ENCODE data around the gene OBSCN. TPM values are rescaled to one million over a fixed set of nuclear protein-coding genes. Genes with fewer than 3 reads are reported as not detected.

The OBSCN gene
- total RNA-seq, 1 donor from 2014 or later: 20.6 TPM

DNA sequence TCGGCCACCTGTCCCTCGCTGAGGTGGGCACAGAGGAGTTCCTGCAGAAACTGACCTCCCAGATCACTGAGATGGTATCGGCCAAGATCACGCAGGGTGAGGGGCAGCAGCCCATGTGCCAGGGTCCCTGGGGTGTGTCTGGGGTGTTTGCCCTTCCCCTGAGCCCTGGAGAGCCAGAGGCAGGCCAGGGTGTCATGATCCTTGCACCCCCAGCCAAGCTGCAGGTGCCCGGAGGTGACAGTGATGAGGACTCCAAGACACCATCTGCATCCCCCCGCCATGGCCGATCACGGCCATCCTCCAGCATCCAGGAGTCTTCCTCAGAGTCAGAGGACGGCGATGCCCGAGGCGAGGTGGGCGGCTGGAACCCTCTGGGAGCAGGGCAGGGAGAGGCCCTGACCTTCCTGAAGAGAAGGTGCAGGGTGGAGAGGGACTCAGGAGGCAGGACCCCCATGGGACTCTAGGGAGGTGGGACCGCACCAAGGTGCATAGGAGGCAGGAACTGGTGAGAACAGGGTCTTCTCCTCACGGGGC lies 129.3 kb downstream of the OBSCN start:
- DNase-seq (ENCODE audit: low read depth): no peak
- TF ChIP-seq, protein P1, sequence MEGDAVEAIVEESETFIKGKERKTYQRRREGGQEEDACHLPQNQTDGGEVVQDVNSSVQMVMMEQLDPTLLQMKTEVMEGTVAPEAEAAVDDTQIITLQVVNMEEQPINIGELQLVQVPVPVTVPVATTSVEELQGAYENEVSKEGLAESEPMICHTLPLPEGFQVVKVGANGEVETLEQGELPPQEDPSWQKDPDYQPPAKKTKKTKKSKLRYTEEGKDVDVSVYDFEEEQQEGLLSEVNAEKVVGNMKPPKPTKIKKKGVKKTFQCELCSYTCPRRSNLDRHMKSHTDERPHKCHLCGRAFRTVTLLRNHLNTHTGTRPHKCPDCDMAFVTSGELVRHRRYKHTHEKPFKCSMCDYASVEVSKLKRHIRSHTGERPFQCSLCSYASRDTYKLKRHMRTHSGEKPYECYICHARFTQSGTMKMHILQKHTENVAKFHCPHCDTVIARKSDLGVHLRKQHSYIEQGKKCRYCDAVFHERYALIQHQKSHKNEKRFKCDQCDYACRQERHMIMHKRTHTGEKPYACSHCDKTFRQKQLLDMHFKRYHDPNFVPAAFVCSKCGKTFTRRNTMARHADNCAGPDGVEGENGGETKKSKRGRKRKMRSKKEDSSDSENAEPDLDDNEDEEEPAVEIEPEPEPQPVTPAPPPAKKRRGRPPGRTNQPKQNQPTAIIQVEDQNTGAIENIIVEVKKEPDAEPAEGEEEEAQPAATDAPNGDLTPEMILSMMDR (conservative IDR thresholded peaks at IDR 0.05; ENCODE audit: low read depth, low read length): no peak
- no peak overlapping the region for H3K4me3 ChIP-seq (ENCODE audit: low read depth, low read length)

DNA sequence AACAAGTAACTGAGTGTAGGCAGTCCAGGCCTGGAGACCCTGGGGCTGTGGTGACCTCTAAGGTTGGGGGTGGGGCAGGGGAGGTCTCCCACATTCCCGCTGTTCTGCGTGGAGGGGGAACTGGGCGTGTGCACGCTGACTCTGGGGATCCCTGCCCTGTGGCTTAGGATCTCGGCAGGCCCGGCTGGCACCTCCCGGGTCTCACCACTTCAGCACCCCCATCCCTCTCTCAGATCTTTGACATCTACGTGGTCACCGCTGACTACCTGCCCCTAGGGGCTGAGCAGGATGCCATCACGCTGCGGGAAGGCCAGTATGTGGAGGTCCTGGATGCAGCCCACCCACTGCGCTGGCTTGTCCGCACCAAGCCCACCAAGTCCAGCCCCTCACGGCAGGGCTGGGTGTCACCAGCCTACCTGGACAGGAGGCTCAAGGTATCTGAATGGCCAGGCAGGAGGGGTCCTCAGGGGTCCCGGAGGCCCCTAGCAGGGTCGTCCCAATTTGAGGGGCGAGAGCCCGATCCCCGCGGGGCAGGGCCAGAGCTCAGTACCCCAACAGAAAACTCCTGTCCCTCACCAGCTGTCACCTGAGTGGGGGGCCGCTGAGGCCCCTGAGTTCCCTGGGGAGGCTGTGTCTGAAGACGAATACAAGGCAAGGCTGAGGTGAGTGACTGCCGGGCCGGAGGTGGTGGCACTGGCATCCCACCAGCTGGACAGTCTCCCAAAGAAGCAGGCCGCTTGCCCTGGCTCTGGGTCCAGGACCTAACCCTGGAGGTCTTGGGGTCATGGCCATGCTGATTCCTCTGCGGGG lies 130.1 kb downstream of the OBSCN start:
- DNase-seq (ENCODE audit: low read depth): no peak
- TF ChIP-seq, protein P1 (conservative IDR thresholded peaks at IDR 0.05; ENCODE audit: low read depth, low read length): no peak
- no peak overlapping the region for H3K4me3 ChIP-seq (ENCODE audit: low read depth, low read length)

DNA sequence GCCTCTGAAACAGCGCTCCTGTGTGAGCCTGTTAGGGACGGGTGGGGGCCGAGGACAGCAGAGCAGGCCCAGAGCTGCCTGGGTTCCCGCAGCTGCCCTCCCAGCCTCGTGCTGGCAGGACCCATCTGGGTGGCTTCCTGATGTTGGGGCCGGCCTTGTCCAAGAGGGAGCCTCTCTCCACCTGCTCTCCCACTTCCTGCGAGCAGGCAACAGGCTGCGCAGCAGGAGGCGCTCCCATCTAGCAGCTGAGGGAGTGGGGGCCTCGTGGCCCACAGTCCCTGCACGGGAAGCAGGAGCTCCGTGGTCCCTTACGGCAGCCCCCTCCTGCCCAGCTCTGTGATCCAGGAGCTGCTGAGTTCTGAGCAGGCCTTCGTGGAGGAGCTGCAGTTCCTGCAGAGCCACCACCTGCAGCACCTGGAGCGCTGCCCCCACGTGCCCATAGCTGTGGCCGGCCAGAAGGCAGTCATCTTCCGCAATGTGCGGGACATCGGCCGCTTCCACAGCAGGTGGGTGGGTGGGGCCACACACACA lies 130.7 kb downstream of the OBSCN start:
- TF ChIP-seq, protein P1 (conservative IDR thresholded peaks at IDR 0.05; ENCODE audit: low read depth, low read length): no peak
- H3K4me3 ChIP-seq (ENCODE audit: low read depth, low read length): no peak overlapping the region
- DNase-seq (ENCODE audit: low read depth): no peak

DNA sequence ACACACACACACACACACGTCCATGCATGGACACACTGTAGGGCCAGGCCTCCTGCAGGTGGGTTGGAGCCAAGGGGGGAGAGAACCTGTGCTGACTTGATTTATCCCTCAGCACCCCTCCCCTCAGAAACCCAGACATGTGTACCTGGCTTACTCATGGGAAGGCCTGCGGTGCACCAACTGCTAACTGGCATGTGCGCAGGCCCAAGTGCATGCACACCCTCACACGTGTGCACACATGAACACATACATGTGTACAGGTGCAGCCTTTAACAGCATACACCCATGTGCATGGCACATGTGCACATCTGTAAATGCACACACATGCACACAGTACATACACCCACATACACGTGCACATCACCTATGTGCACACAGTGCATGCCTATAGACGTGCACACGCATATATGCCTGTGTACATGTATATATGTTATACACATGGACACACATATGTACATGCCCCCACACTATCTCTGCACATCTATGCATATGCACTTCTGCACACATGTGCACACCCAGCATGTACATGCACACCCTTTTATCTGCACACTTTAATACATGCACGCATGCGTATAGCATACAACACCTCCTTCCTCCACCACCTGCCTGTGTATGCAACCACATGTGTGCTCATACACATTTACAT lies 131.3 kb downstream of the OBSCN start:
- H3K4me3 ChIP-seq (ENCODE audit: low read depth, low read length): no peak overlapping the region
- TF ChIP-seq, protein P1 (conservative IDR thresholded peaks at IDR 0.05; ENCODE audit: low read depth, low read length): no peak
- DNase-seq (ENCODE audit: low read depth): no peak

DNA sequence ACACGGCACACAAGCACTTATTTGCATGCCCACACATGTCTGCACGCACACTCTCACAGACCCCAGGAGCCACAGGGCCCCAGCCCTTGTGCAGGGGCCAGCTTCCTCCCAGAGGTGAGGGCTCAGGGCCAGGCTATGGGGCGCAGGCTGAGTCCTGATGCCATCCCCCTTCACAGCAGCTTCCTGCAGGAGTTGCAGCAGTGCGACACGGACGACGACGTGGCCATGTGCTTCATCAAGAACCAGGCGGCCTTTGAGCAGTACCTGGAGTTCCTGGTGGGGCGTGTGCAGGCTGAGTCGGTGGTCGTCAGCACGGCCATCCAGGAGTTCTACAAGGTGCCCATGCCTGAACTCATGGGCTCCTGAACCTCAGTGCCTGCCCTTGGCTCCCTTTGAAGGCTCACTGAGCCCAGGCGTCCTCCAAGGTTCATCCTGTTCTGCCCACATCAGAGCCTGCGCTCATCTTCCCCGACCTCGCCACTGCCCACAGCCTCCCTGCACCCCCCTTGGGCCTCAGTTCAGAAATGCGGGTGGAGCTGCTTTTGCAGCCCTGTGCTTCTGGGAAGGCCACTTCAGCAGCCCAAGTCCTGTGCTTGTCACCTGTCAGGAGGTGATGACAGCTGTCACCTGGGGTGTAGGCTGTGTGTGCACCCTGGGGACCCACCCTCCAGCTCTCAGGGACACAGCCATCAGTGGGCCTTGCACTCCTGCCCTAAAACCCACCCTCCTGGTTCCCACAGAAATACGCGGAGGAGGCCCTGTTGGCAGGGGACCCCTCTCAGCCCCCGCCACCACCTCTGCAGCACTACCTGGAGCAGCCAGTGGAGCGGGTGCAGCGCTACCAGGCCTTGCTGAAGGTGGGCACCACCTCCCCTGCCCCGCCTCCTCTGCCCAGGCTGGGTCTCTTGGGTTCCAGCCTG lies 132.2 kb downstream of the OBSCN start:
- no peak overlapping the region for H3K4me3 ChIP-seq (ENCODE audit: low read depth, low read length)
- DNase-seq (ENCODE audit: low read depth): no peak
- TF ChIP-seq, protein P1 (conservative IDR thresholded peaks at IDR 0.05; ENCODE audit: low read depth, low read length): no peak

DNA sequence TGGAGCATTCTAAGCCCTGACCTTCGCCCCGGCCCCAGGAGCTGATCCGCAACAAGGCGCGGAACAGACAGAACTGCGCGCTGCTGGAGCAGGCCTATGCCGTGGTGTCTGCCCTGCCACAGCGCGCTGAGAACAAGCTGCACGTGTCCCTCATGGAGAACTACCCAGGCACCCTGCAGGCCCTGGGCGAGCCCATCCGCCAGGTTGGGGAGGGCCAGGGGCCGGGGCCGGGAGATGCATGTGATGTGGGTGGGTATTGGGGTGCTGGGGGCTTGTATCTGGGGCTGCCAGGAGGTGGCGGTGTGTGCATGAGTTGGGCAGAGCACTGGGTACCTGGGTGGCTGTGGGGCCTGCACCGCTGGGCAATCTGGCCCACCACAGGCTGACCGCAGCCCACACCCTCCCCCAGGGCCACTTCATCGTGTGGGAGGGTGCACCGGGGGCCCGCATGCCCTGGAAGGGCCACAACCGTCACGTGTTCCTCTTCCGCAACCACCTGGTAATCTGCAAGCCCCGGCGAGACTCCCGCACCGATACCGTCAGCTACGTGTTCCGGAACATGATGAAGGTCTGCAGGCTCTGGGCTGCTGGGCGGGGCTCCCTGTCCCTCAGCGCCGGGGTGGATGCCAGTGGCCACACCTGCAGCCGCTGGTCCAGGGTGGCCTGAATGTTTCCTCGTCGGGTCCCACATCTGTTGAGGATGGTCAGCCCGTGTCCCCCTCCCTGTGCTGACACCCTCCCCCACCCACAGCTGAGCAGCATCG lies 133.0 kb downstream of the OBSCN start:
- DNase-seq (ENCODE audit: low read depth): no peak
- H3K4me3 ChIP-seq (ENCODE audit: low read depth, low read length): no peak overlapping the region
- TF ChIP-seq, protein P1 (conservative IDR thresholded peaks at IDR 0.05; ENCODE audit: low read depth, low read length): no peak

All from epithelial cell of proximal tubule (primary cell).